HCT116 (cell line): Measurements from ENCODE around the gene PTPRF.

Experiments
- CEBPB ChIP-seq: IDR thresholded peaks from 2 replicates; pipeline ENCODE4 v1.6.1; 2012; ENCODE audit warnings: low read depth
- EGR1 ChIP-seq: IDR thresholded peaks from 2 replicates; pipeline ENCODE4 v1.6.1; 2012; ENCODE audit warnings: low read depth
- EZH2 ChIP-seq: fragments of 200-600 bp; sonication (generic); IDR thresholded peaks from 2 replicates; pipeline ENCODE4 v1.6.1; 2017; ENCODE audit warnings: antibody characterized with exemption, mixed run types
- JUND ChIP-seq: IDR thresholded peaks from 2 replicates; pipeline ENCODE4 v1.6.1; 2012
- POLR2A ChIP-seq: IDR thresholded peaks from 2 replicates; pipeline ENCODE4 v1.7.0; 2011; ENCODE audit warnings: borderline replicate concordance; ENCODE audit not compliant: insufficient read depth, insufficient read length; ENCODE audit errors: extremely low read depth
- POLR2AphosphoS5 ChIP-seq: IDR thresholded peaks from 2 replicates; pipeline ENCODE4 v1.6.1; 2011; ENCODE audit warnings: mild to moderate bottlenecking, low read depth, low read length, moderate library complexity
- RAD21 ChIP-seq: IDR thresholded peaks from 2 replicates; pipeline ENCODE4 v1.6.1; 2012; ENCODE audit warnings: low read depth, mild to moderate bottlenecking
- SRF ChIP-seq: IDR thresholded peaks from 2 replicates; pipeline ENCODE4 v1.6.1; 2012; ENCODE audit warnings: low read depth
- ZNF274 ChIP-seq: fragments of 200-500 bp; sonication (Bioruptor generic); IDR thresholded peaks from 2 replicates; pipeline ENCODE4 v1.6.1; 2014; ENCODE audit warnings: mild to moderate bottlenecking, low read depth, low read length, inconsistent platforms
- TF ChIP-seq, protein P1 (sequence below), 3 experiments: fragments of 200-600 bp in 1 of 3; sonication (generic) in 1 of 3; IDR thresholded peaks in 2 of 3; conservative IDR thresholded peaks in 1 of 3; 2 replicates each; pipeline ENCODE4 v1.5.1; 2012 to 2017; ENCODE audit warnings: low read depth in 2 of 3, low read length in 2 of 3, antibody characterized with exemption in 1 of 3, borderline replicate concordance in 1 of 3, control low read depth in 1 of 3, mild to moderate bottlenecking in 1 of 3, mixed read lengths in 1 of 3, mixed run types in 1 of 3, moderate library complexity in 1 of 3; ENCODE audit not compliant: insufficient read depth in 1 of 3
- TF ChIP-seq, protein P2 (sequence below): IDR thresholded peaks from 2 replicates; pipeline ENCODE4 v1.6.1; 2012

DNA sequence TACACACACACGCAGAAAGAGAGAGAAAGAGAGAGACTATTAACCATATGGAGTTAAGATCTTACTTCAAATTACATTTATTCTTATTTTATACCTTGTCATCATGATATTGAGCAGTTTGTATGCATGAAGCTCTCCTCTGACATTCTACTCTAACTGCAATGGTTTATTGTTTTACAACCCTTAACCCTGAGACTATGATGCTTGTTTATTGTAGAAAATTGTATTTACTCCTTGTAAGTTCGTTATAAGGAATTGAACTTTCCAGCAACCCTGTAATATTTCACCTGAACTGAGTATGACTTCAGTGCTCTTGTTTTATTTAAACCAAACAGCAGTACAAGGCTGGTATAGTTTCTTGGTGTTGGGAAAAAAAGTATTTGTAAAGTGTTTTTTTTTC is 18.6 kb upstream of the PTPRF start:
- TF ChIP-seq CEBPB, result no peak
- TF ChIP-seq, protein P1, sequence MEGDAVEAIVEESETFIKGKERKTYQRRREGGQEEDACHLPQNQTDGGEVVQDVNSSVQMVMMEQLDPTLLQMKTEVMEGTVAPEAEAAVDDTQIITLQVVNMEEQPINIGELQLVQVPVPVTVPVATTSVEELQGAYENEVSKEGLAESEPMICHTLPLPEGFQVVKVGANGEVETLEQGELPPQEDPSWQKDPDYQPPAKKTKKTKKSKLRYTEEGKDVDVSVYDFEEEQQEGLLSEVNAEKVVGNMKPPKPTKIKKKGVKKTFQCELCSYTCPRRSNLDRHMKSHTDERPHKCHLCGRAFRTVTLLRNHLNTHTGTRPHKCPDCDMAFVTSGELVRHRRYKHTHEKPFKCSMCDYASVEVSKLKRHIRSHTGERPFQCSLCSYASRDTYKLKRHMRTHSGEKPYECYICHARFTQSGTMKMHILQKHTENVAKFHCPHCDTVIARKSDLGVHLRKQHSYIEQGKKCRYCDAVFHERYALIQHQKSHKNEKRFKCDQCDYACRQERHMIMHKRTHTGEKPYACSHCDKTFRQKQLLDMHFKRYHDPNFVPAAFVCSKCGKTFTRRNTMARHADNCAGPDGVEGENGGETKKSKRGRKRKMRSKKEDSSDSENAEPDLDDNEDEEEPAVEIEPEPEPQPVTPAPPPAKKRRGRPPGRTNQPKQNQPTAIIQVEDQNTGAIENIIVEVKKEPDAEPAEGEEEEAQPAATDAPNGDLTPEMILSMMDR (IDR thresholded peaks at IDR 0.05 in 2 of 3, conservative IDR thresholded peaks at IDR 0.05 in 1 of 3; ENCODE audit: borderline replicate concordance in 1 of 3, insufficient read depth in 1 of 3, low read depth in 2 of 3, low read length in 2 of 3), result no peak
- no peak for TF ChIP-seq POLR2AphosphoS5
- no peak for TF ChIP-seq EZH2
- no peak for TF ChIP-seq RAD21
- TF ChIP-seq, protein P2, sequence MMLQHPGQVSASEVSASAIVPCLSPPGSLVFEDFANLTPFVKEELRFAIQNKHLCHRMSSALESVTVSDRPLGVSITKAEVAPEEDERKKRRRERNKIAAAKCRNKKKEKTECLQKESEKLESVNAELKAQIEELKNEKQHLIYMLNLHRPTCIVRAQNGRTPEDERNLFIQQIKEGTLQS, result no peak
- no peak for TF ChIP-seq ZNF274
- TF ChIP-seq POLR2A, result no peak
- no peak for TF ChIP-seq JUND
- TF ChIP-seq EGR1, result no peak
- TF ChIP-seq SRF, result no peak
